Prostate gland (tissue), 2 donors: ENCODE measurements around the gene CSNK1E.

Experiments
- POLR2A ChIP-seq: fragments of 450-650 bp; IDR thresholded peaks from one replicate; pipeline ENCODE4 v1.6.1; 2016; ENCODE audit warnings: antibody characterized with exemption, mild to moderate bottlenecking
- POLR2AphosphoS5 ChIP-seq: sonication (generic); formaldehyde crosslinking; IDR thresholded peaks from one replicate; pipeline ENCODE4 v1.6.1; 2017; ENCODE audit warnings: antibody characterized with exemption
- TF ChIP-seq, protein P1 (sequence below), 4 experiments: fragments of 200-600 bp in 2 of 4; fragments of 450-650 bp in 2 of 4; sonication (generic) in 2 of 4; IDR thresholded peaks; 1 replicate in 3 of 4; 2 replicates in 1 of 4; pipeline ENCODE4 v1.5.1; 2016 to 2019; ENCODE audit warnings: antibody characterized with exemption in 4 of 4, mild to moderate bottlenecking in 2 of 4, moderate library complexity in 2 of 4

GRCh38 chr22:38314051-38314932, 2.9 kb downstream of the CSNK1E start:
- TF ChIP-seq POLR2A = no peak
- TF ChIP-seq, protein P1, sequence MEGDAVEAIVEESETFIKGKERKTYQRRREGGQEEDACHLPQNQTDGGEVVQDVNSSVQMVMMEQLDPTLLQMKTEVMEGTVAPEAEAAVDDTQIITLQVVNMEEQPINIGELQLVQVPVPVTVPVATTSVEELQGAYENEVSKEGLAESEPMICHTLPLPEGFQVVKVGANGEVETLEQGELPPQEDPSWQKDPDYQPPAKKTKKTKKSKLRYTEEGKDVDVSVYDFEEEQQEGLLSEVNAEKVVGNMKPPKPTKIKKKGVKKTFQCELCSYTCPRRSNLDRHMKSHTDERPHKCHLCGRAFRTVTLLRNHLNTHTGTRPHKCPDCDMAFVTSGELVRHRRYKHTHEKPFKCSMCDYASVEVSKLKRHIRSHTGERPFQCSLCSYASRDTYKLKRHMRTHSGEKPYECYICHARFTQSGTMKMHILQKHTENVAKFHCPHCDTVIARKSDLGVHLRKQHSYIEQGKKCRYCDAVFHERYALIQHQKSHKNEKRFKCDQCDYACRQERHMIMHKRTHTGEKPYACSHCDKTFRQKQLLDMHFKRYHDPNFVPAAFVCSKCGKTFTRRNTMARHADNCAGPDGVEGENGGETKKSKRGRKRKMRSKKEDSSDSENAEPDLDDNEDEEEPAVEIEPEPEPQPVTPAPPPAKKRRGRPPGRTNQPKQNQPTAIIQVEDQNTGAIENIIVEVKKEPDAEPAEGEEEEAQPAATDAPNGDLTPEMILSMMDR (IDR thresholded peaks at IDR 0.05) = no peak
- no peak for TF ChIP-seq POLR2AphosphoS5
